Fibroblast of skin of right quadriceps (primary cell): ENCODE measurements around the gene FUCA1.

Experiments used
- DNase-seq: peaks from one replicate; pipeline ENCODE4 v3.0.0-alpha.2; 2013

Gene FUCA1

GRCh38 chr1:23799570-23800399 lies 68.3 kb downstream of the FUCA1 start:
- peak; percentile 38 for DNase-seq

- DNase-seq, result no peak
These were observed 68.9 kb downstream of the FUCA1 start for GRCh38 chr1:23799255-23799569.

GRCh38 chr1:23798662-23799142 lies 69.4 kb downstream of the FUCA1 start:
- DNase-seq, result no peak

GRCh38 chr1:23797478-23798448 lies 70.3 kb downstream of the FUCA1 start:
- no peak for DNase-seq

GRCh38 chr1:23796466-23797271 lies 71.4 kb downstream of the FUCA1 start:
- DNase-seq, result no peak

GRCh38 chr1:23795676-23796465 lies 72.2 kb downstream of the FUCA1 start:
- DNase-seq, result no peak
